Activated T-cell treated with anti-CD3 and anti-CD28 coated beads, Interleukin-2, amount 50 U/mL, for 48 hours (primary cell): ENCODE results near the gene PLPPR2.
"Not testable (repeated sequence)": the region's sequence is repeated elsewhere in the genome, so short reads cannot be mapped to it uniquely, and the experiment has no call there.

Experiments
- DNase-seq, 2 experiments: peaks; one replicate each; pipeline ENCODE4 v3.0.0-alpha.2; 2020

The PLPPR2 gene

DNA sequence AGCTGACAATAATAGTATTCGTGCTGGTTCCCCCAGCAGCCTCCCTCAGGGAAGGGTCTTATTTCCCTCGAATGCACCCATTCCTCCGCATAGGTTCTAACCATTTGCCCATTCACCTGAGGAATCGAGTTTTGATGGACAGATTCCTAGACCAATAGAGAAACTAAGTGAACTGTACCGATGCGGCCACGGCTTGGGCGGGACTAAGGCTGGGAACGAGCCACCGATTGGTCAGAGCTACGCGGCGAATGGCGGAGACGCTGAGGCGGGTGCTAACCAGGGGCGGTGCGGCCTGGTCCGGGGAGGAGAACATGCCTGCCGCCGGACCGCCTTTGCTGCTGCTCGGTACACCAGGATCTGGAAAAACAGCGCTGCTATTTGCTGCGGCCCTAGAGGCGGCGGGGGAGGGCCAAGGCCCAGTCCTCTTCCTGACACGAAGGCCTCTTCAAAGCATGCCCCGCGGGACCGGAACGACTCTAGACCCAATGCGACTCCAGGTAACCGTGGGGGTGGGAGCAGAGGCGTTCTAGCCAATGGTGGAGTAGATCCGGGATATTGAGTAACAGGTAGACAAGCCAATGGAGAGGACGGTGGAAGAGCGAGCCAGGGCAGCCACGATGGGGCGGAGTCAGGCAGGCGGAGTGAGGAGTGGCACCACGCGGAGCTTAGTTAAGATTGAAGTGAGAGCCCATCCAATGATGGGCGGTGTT lies 19.4 kb downstream of the PLPPR2 start, which contains the start of gene SWSAP1:
Gene SWSAP1, plus strand, starts transcription at position 234 of the 710 bp plus-strand sequence. Its CDS starts 15 bp downstream, at position 249.
- peak; percentile 97 to 98 for DNase-seq

DNA sequence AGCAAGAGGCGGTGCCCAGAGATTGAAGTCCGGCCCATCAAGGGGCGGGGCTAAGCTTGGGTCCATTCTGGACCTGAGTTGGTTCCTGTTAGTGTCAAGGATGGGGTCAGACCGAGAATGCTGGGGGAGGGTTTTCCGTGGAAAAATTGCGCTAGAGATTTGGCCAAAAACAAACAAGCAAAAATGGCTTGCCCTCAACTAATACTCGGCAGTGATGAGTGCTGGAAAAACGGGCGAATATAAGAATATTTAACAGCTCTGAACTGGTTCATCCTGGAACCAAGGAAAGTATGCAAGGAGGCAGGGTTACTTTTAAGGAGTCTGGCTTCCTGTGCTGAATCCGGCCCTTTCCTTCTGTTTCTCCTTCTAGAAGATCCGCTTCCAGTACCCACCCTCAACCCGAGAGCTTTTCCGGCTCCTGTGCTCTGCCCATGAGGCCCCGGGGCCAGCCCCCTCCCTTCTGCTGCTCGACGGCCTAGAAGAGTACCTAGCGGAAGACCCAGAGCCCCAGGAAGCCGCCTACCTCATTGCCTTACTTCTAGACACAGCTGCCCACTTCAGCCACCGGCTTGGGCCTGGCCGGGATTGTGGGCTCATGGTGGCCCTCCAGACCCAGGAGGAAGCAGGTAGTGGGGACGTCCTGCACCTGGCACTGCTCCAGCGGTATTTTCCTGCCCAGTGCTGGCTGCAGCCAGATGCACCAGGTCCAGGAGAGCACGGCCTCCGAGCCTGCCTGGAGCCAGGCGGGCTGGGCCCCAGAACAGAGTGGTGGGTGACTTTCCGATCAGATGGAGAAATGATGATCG lies 20.1 kb downstream of the PLPPR2 start:
- DNase-seq, result peak; percentile 73 to 78

DNA sequence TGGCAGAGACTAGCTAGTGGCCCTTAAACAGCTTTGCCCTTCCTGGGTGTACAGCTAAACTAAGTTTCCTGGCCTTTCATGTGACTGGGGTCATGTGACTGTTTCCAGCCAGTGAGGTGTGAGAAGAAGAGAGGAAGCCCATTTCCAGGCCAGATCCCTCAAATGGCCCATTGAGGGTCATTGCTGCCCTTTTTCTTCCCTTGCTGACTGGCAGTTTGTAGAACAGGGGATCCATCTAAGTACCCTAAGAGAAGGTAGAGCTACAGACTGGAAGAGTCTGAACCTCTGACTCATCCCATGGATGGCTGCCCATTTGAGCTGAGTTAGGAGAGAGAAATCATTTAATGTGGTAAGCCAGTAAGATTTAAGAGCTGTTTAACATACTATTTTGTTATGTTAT lies 22.0 kb downstream of the PLPPR2 start:
- peak; percentile 35 to 36 for DNase-seq

DNA sequence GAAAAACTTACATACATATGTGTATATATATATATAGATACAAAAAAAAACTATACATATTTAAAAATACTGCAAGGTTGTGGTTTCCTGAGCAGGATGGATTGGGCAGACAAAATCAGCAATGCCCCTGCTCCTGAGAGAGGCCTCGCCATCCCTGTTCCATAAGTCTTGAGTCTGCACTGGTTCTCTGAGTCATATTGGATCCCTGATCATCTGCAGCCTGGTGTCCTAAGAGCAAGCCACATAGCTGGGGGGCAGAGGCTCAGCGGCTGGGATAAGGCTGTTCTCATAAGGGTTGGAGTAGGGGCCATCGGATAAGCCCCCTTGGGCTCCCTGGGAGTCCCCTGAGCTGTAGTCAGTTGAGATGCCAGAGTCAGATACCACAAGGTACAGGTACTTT lies 22.5 kb downstream of the PLPPR2 start:
- DNase-seq, result no peak

DNA sequence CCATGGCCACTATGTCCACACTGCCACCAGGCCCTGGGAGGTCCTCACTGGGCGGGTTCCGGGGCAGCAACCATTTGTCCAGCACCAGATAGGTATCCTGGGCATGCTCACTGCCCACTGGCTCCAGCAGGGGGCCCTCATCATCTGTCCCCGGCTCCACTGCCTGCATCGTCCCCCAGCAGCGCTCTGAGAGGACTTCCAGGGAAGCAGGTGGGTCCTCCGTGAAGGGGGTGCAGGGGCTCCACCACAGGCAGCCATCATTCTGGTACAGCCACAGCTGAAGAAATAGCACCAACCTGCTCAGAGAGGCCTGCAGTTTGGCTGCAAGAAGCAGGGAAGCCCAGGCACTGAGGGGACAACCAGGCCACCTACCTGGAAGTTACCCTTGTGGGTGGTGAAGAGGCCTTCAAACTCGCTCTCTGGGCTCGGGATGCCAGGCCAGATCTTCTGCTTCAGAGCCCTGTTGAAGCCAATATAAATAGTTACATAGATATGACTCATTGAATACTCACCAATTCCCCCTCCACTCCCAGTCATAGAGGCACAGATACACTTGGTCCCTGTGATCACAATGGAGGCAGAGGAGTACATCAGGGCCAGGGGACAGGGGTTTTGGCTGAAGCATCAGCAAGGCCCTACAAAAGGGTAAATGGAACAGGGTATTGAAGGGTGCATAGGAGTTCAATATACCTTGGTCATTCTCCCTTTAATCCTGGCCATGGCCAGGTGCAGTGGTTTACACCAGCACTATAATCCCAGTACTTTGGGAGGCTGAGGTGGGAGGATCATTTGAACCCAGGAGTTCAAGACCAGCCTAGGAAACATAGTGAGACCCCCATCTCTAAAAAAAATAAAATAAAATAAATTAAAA lies 23.3 kb downstream of the PLPPR2 start:
- peak; percentile 32 to 44 for DNase-seq

DNA sequence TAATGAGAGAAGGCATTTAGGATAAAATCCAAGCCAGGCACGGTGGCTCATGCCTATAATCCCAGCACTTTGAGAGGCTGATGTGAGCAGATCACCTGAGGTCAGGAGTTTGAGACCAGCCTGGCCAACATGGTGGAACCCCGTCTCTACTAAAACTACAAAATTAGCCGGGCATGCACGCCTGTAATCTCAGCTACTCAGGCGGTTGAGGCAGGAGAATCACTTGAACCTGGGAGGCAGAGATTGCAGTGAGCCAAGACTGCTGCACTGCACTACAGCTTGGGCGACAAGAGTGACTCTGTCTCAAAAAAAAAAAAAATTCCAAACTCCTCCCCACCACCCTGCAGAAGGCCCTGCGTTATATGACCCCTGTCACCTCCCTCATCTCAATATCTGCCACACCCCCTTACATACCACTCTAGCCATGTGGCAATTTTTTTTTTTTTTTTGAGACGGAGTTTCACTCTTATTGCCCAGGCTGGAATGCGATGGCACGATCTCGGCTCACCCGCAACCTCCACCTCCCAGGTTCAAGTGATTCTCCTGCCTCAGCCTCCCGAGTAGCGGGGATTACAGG lies 24.1 kb downstream of the PLPPR2 start:
- not testable (repeated sequence) for DNase-seq

DNA sequence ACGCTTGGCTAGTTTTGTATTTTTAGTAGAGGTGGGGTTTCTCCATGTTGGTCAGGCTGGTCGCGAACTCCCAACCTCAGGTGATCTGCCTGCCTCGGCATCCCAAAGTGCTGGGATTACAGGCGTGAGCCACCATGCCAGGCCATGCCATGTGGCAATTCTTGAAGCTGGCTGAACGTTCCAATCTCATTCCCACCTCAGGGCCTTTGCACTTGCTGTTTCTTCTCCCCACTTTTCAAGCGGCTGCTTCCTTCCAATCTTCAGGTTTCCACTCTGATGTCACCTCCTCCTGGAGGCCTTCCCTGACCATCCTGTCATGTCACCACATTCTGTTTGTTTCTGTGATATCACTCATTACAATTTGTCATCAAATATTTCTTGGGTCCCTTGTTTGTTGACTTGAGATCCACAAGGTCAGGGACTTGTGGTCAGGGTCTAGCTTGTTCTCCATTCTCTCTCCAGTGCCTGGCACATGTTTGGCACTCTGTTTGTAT lies 24.7 kb downstream of the PLPPR2 start:
- DNase-seq, result no peak

DNA sequence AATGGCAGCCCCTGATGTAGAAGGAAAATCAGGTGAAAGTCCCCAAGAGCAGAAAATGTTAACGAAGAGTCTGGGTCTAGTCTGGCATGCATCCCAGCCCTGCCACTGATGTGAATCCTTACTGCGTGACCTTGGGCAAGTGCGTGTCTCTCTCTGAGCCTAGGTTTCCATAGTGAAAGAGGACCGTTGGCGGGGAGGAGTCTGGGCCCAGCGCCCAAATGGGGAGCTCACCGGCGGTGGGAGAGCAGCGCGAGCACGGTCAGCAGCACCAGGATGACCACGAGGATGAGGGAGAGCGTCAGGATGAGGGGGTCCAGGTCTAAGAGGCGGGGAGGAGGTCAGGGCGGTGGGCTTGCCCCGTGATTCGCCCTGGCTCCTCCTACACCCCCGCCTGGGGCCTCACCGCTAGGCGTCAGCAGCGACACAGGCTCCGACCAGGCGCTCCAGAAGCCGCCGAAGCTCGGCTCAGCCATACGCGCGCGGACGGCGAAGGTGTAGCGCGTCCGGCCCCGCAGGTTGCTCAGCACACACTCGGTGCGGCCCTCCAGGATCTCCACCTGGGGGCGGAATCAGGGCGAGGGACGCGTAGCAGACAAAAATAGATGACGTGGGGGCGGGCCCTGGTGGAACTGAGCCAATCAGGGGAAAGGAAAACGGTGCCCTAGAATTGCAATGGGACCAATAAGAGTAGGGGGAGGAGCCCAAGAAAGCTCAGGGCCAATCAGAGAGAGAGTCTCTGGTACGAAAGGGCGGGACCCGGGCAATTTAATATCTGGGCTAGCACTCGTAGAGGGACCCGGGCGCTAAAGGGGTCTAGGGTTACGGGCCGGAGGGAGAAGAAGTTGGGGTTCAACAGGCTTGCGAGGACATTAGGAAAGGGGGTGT lies 25.7 kb downstream of the PLPPR2 start:
- DNase-seq, result peak; percentile 97 to 98

DNA sequence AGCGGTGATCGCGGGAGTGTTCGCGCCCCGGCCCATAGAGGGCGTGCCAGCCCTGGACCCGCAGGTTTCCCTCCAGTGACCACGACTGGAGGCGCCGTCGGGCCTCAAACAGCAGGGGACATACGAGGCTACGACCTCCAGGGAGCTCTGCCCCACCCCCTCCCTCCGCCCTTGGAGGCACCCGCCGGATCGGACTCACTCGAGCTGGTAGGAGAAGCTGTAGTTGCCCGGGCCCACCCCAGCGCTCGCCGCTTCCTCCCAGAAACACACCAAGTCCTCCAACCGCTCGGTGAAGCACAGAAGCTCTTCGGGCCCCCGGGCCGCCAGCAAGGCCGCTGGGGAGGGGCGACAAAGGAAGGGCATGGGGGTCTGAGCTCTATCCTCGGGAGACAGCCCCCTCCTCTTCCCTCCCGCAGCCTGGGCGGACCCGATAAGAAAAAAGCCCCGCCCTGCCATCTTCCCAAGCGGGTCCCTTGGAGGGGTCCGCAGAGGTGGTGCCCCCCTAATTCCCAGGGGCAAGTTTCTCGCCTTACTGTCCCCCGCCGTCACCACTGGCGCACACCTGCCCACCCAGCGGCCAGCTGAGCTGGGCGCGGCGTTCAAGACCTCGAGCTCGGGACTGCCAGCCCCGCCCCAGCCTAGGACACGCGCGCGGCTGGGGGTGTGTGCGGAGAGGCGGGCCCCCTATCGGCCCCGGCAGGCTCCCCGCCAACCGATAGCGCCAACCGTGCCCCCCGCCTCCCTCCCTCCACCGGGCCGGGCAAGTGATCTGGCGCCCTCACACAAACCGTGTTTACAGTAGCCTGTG lies 27.9 kb downstream of the PLPPR2 start:
- peak; percentile 69 to 76 for DNase-seq

DNA sequence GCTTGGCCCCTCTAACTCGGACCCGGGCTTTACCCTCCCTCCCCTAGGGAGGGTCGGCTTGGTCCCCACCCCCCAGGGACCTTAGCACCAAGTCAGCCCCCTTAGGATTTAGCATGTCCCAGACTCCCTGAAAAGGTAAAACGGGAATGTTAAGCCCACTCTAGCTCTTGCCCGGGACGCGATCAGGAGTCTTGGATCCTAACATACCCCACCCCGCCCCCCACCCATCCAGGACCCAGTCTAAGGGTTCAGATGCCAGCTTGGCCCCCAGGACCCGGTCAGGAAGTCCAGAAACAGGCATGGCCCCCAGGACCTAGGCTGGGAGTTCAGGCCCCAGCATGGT lies 28.4 kb downstream of the PLPPR2 start:
- DNase-seq, result no peak

DNA sequence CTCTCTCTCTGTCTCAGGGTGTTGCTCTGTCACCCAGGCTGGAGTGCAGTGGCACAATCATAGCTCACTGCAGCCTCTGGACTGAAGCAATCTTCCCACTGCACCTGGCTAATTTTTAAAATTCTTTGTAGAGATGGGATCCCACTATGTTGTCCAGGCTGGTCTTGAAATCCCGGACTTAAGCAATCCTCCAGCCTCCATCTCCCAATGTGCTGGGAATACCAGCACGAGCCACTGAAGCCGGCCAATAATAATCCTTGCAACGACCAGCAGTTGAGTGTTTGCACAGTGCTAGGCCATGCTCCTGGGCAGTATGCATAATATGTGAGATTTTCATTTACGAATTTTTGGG lies 29.5 kb downstream of the PLPPR2 start:
- DNase-seq, result no peak

DNA sequence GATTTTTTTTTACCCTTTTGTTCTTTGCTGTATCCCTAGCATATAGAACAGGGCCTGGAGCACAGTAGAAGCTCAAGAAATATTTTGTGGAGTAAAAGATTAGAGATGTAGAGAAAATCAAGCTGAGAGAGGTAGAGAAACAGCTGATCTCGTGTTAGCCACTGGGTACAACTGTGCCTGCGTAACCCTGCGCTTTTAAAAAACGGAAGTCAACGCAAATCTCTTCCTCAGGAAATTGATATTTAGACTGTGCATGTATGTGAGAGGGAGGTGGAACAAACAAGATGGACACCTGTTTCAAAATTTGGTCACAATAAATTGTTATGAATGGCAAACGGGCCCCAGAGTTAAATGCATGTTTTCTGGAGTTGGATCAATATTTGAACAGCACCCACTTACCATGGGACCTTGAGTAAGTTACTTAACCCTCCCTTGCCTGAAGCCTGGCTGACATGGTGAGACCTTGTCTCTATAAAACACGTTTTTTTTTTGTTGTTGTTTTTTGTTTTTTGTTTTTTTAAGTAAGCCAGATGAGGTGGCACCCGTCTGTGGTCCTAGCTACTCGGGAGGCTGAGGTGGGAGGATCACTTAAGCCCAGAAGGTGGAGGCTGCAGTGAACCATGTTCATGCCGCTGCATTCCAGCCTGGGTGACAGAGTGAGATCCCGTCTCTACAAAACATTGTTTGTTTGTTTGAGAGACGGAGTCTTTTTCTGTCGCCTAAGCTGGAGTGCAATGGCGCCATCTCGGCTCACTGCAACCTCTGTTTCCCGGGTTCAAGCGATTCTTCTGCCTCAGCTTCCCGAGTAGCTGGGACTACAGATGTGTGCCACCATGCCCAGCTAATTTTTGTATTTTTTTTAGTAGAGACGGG lies 32.2 kb downstream of the PLPPR2 start:
- DNase-seq, result no peak

DNA sequence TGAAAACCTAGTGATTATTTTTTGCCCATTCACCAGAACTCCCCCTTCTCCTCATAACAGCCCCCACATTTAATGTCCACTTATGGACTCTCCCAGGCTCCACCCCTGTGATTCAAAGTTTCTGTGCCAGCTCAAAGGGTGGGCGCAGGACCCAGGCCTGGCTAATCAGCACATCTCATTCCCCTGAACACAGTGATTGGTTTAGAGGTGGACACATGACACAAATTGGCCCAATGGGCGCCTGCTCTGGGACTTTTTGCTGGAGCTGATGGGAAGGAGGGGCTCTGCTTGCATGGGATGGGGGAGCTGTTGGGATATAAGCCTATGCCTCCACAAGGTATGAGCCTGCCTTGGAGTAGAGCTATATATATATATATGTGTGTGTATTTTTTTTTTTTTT lies 35.1 kb downstream of the PLPPR2 start:
- no peak for DNase-seq

DNA sequence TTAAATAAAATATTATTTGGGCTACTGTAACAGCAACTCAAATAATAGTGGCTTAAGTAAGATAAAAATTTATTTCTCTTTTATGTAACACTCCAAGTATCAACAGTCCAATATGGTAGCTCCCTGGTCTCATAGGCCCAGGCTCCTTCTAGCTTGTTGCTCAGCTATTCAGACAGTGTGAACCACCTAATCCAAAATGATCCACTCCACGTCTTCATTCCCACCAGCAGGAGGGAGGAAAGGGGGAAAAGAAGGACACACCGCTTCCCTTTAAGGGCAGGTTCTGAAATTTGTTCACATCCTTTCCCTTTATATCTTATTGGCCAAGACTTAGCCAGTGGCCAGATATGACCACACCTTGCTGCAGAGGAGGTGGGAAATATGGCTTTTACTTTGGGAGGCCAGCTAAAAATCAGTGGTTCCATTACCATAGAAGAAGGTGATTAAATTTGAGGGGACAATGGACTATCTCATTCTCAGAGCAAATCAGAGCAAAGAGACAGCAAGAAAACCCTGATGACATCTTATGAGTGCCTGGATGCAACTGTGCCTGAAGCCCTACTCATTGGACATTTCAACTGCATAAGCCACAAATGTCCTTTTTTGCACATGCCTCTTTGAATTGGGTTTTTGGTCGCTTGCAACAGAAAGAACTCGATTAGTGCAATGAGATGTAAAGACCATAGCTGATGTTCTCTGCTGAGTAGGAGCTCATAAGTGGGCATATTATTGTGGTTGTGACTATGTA lies 35.9 kb downstream of the PLPPR2 start:
- DNase-seq, result no peak

DNA sequence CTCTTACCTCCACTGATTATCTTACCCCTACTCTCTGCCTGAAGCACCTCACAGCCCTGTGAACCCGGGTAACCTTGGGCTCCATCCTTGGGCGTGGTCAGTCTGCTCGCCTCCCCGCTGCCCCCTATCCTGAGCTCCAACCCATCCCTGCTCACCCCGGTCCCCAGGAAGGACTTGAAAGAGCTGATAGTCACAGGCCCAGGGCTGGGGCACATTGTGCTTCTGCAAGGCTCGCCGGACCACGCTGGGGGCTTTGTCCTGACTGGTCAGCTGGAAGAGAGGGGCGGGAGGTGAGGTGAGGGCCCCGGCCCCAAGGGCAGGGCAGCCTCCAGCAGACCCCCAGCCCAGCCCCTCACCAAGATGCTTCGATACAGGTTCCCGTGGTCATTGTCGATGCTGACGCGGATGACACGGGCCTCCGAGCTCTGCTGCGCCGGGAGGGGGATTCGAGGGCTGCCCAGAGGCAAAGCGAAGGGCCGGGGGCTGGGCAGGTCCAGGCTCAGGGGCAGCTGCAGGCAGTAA lies 41.9 kb downstream of the PLPPR2 start:
- DNase-seq, result no peak

DNA sequence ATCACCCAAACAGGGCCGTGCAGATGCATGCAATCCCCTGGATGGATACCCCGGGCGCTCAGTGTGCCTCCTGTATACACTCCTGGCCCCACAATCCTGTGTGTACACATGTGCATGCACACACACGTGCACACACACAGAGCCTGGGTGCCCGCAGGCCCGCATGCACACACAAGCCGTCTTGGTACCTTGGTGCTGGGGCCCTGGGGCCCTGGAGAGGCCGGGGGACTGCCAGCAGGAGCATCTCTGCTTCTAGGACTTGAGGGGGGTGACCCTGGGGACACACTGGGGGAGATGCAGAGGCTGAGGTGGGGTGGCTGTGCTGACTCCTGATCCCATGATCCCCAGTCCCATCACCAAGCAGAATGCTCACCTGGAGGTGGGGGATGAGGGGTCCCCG lies 44.4 kb downstream of the PLPPR2 start:
- DNase-seq, result no peak

DNA sequence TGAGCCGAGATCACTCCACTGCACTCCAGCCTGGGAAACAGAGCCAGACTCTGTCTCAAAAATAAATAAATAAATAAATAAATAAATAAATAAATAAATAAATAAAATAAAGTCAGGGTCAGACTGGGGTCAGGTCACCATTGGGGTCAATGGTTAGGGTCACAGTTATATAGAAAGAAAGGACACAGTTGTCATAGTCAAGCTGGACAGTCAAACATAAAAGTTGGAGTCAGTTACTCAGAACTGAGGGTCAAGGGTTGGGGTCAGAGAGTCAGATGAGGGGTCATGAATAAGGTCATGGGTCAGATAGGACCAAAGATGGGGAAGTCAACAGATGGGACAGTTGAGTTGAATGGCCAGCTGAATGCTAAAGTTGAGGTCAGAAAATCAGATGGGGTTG lies 45.6 kb downstream of the PLPPR2 start:
- no peak for DNase-seq

DNA sequence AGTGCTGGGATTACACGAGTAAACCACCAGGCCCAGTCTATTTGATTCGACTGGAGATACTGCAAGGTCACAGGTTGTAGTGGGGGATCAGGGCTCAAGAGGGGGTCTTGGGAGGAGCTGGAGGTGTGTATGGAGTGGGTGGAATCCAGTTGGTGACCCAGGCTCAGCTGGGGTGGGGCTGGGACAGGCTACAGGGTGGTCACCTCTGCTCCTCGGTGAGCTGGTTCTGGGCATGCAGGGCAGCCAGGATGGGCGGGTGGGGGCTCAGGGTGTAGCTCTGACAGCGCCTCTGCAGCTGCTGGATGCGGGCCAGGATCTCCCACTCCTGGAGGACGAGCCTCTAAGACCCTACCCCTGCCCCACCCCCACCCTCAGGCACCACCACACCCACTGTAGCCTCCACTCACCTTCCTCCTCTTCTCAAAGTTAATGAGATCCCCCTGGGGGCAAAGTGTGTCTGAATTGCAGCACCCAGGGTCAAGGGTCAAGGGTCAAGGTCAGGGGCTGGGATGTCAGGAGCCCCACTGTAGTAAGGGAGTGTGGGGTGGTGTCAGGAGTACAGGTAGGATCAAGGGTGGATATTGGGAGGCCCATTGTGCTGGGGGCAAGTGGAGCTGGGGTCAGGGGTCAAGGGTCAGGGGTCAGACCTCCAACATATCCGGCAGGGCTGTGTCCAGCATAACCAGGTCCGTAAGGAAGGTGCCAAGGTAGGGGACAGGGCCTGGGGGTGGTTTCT lies 46.7 kb downstream of the PLPPR2 start:
- DNase-seq, result no peak
